Suprapubic skin (tissue), 4 donors: Measurements from ENCODE around the gene SUPT20HL2. TPM values are rescaled to one million over a fixed set of nuclear protein-coding genes. Genes with fewer than 3 reads are reported as not detected.
"Not testable (repeated sequence)": the region's sequence is repeated elsewhere in the genome, so short reads cannot be mapped to it uniquely, and the experiment has no call there.

Experiments
- DNase-seq, 2 donors: peaks; one replicate each; pipeline ENCODE4 v3.0.0-alpha.2; 2019; ENCODE audit warnings: low spot score in 2 of 2
- H3K27ac ChIP-seq: fragments of 200-600 bp; sonication (generic); one replicate; pipeline ENCODE4 v1.5.1; 2019
- H3K27me3 ChIP-seq: fragments of 200-600 bp; sonication (generic); one replicate; pipeline ENCODE4 v1.5.1; 2019
- H3K36me3 ChIP-seq: fragments of 200-600 bp; sonication (generic); one replicate; pipeline ENCODE4 v1.5.1; 2019
- H3K4me1 ChIP-seq: fragments of 200-600 bp; sonication (generic); one replicate; pipeline ENCODE4 v1.5.1; 2019
- H3K4me3 ChIP-seq: fragments of 200-600 bp; sonication (generic); one replicate; pipeline ENCODE4 v1.5.1; 2019; ENCODE audit warnings: mild to moderate bottlenecking
- H3K9me3 ChIP-seq: fragments of 200-600 bp; sonication (generic); one replicate; pipeline ENCODE4 v1.5.1; 2019
- EP300 ChIP-seq: sonication (generic); formaldehyde crosslinking; IDR thresholded peaks from one replicate; pipeline ENCODE4 v1.6.1; 2017; ENCODE audit warnings: antibody characterized with exemption
- POLR2A ChIP-seq, 2 donors: fragments of 450-650 bp; IDR thresholded peaks; one replicate each; pipeline ENCODE4 v1.6.1; 2017; ENCODE audit warnings: antibody characterized with exemption in 2 of 2, mild to moderate bottlenecking in 2 of 2, moderate library complexity in 2 of 2
- POLR2AphosphoS5 ChIP-seq, 3 donors: sonication (generic); formaldehyde crosslinking; IDR thresholded peaks; one replicate each; pipeline ENCODE4 v1.6.1; 2017; ENCODE audit warnings: antibody characterized with exemption in 3 of 3
- WGBS: methylation state at CpG from one replicate; pipeline ENCODE4 v1.1.5; 2018; 5-methylcytosine and 5-hydroxymethylcytosine counted together
- total RNA-seq, 4 donors: library from RNA; depleted of rRNA; stranded (reverse); fragments of >200 nt; gene quantifications; one replicate each; pipeline ENCODE4 v1.1.0, GENCODE V29; 2016
- TF ChIP-seq, protein P1 (sequence below), 2 donors: fragments of 200-600 bp in 1 of 2; fragments of 450-650 bp in 1 of 2; sonication (generic) in 1 of 2; IDR thresholded peaks; one replicate each; pipeline ENCODE4 v1.5.1; 2016 to 2019; ENCODE audit warnings: antibody characterized with exemption in 2 of 2, mild to moderate bottlenecking in 1 of 2, moderate library complexity in 1 of 2

Gene SUPT20HL2
- not detected for total RNA-seq

DNA sequence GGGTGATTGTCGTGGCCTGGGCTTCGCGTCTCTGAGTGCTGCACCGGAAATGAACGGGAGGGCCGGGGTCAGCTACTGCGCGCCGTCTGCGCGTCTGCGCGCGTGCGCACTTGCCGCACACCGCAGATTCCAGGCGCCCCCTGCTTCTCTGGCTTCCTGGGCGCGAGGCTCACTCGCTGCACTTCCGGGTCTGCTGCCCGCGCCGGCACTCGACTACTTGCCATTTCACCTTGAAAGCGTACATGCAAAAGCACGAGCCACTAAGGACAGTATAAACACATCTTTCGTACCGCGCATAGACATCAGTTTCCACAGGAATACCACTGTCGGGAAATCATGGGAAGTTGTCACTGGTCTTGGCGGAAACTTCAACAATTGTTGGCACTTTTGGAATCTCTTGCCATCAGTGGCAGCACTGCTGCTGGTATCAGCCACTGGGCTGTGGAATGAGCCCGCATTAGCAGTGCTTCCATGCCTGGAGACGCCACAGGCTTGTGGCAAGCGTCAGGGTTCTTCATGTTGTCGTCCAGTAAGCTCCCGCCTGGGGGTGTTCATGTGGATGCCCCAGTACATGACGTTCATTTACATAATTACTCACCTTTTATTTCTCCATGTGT, at the start of gene SUPT20HL2:
TSS of gene SUPT20HL2 (minus strand) at position 51 of the 617 bp plus-strand sequence. CDS start 754 bp downstream, outside the sequence.
- H3K4me1 ChIP-seq: no peaks in the 10 kb centered on the region
- WGBS: 86% methylated on average over 38 of the region's 39 CpGs
- no peaks in the 10 kb centered on the region for H3K9me3 ChIP-seq
- no peaks in the 10 kb centered on the region for H3K27me3 ChIP-seq
- no peak for DNase-seq
- H3K4me3 ChIP-seq: no peak within 1 kb of the TSS
- no peaks in the 10 kb centered on the region for H3K36me3 ChIP-seq
- no peak within 1 kb of the TSS for H3K27ac ChIP-seq
- no peak for TF ChIP-seq EP300
- no peak for TF ChIP-seq POLR2AphosphoS5 (IDR thresholded peaks at IDR 0.05)
- no peak for TF ChIP-seq POLR2A (IDR thresholded peaks at IDR 0.05)
- TF ChIP-seq, protein P1, sequence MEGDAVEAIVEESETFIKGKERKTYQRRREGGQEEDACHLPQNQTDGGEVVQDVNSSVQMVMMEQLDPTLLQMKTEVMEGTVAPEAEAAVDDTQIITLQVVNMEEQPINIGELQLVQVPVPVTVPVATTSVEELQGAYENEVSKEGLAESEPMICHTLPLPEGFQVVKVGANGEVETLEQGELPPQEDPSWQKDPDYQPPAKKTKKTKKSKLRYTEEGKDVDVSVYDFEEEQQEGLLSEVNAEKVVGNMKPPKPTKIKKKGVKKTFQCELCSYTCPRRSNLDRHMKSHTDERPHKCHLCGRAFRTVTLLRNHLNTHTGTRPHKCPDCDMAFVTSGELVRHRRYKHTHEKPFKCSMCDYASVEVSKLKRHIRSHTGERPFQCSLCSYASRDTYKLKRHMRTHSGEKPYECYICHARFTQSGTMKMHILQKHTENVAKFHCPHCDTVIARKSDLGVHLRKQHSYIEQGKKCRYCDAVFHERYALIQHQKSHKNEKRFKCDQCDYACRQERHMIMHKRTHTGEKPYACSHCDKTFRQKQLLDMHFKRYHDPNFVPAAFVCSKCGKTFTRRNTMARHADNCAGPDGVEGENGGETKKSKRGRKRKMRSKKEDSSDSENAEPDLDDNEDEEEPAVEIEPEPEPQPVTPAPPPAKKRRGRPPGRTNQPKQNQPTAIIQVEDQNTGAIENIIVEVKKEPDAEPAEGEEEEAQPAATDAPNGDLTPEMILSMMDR (IDR thresholded peaks at IDR 0.05): no peak

GRCh38 chrX:24362089-24362745, 48.3 kb upstream of the SUPT20HL2 start:
- DNase-seq, H3K27ac ChIP-seq, H3K9me3 ChIP-seq, H3K27me3 ChIP-seq, H3K4me3 ChIP-seq, H3K4me1 ChIP-seq, H3K36me3 ChIP-seq: not testable (repeated sequence)
- 88% methylated on average over 28 of the region's 41 CpGs for WGBS

- Histone ChIP-seq H3K27me3 (no peaks in the 10 kb centered on the region), H3K4me3 (no peak within 1 kb of the TSS), H3K36me3 (no peaks in the 10 kb centered on the region), H3K9me3 (no peaks in the 10 kb centered on the region), H3K27ac (no peak within 1 kb of the TSS), H3K4me1 (no peaks in the 10 kb centered on the region)
- DNase-seq: no peak
- TF ChIP-seq, protein P1 (IDR thresholded peaks at IDR 0.05): no peak
- no peak for TF ChIP-seq POLR2A (IDR thresholded peaks at IDR 0.05)
- no peak for TF ChIP-seq POLR2AphosphoS5 (IDR thresholded peaks at IDR 0.05)
- TF ChIP-seq EP300: no peak
- WGBS: 74% methylated on average over 3 of the region's 3 CpGs
Observed at GRCh38 chrX:24360272-24360671, 46.4 kb upstream of the SUPT20HL2 start, which contains the start of gene SUPT20HL1. TSS of gene SUPT20HL1 (plus strand) at chrX:24360639. CDS start at chrX:24362761, 2,122 bp downstream.

GRCh38 chrX:24357106-24357505, 43.2 kb upstream of the SUPT20HL2 start:
- Histone ChIP-seq H3K36me3 (no peaks in the 10 kb centered on the region), H3K9me3 (no peaks in the 10 kb centered on the region), H3K27ac (no peak overlapping the region), H3K27me3 (no peaks in the 10 kb centered on the region), H3K4me1 (no peaks in the 10 kb centered on the region), H3K4me3 (no peak overlapping the region)
- no peak for DNase-seq
- TF ChIP-seq POLR2A (IDR thresholded peaks at IDR 0.05) (no peak), EP300 (no peak), POLR2AphosphoS5 (IDR thresholded peaks at IDR 0.05) (no peak)
- TF ChIP-seq, protein P1 (IDR thresholded peaks at IDR 0.05): no peak

- 81% methylated on average over 8 of the region's 8 CpGs for WGBS
- no peaks in the 10 kb centered on the region for H3K9me3 ChIP-seq
Observed at GRCh38 chrX:24355095-24355494, 41.2 kb upstream of the SUPT20HL2 start.

More at GRCh38 chrX:24355095-24355494, 41.2 kb upstream of the SUPT20HL2 start:
- Histone ChIP-seq H3K36me3 (no peaks in the 10 kb centered on the region), H3K27ac (no peak overlapping the region), H3K27me3 (no peaks in the 10 kb centered on the region), H3K4me1 (no peaks in the 10 kb centered on the region), H3K4me3 (no peak overlapping the region)
- TF ChIP-seq EP300 (no peak), POLR2AphosphoS5 (IDR thresholded peaks at IDR 0.05) (no peak), POLR2A (IDR thresholded peaks at IDR 0.05) (no peak)
- TF ChIP-seq, protein P1 (IDR thresholded peaks at IDR 0.05): no peak
- DNase-seq: no peak
